Measurements from ENCODE around the gene CACNA2D3.
A peak's percentile ranks its signal among the peaks of the same experiment; 100 is the strongest.

Gene CACNA2D3

GRCh38 chr3:54780336-54780735 is 658.0 kb downstream of the CACNA2D3 start:
- H3K4me3 ChIP-seq (ENCODE audit: control insufficient read depth, low read depth, low read length) = no peak overlapping the region
- TF ChIP-seq CTCF (IDR thresholded peaks at IDR 0.05; ENCODE audit: control insufficient read depth, insufficient read depth, low read depth, low read length, missing control alignments) = no peak
- DNase-seq (ENCODE audit: low read depth) = peak; percentile 45

- H3K4me3 ChIP-seq (ENCODE audit: control insufficient read depth, low read depth, low read length) = no peak overlapping the region
- TF ChIP-seq CTCF (IDR thresholded peaks at IDR 0.05; ENCODE audit: control insufficient read depth, insufficient read depth, low read depth, low read length, missing control alignments) = no peak
- DNase-seq (ENCODE audit: low read depth) = no peak
Observed at GRCh38 chr3:54781728-54782127, 659.4 kb downstream of the CACNA2D3 start.

GRCh38 chr3:54783611-54784010 is 661.3 kb downstream of the CACNA2D3 start:
- DNase-seq (ENCODE audit: low read depth) = peak; percentile 46
- no peak overlapping the region for H3K4me3 ChIP-seq (ENCODE audit: control insufficient read depth, low read depth, low read length)
- no peak for TF ChIP-seq CTCF (IDR thresholded peaks at IDR 0.05; ENCODE audit: control insufficient read depth, insufficient read depth, low read depth, low read length, missing control alignments)

- no peak for TF ChIP-seq CTCF (IDR thresholded peaks at IDR 0.05; ENCODE audit: control insufficient read depth, insufficient read depth, low read depth, low read length, missing control alignments)
- no peak overlapping the region for H3K4me3 ChIP-seq (ENCODE audit: control insufficient read depth, low read depth, low read length)
- DNase-seq (ENCODE audit: low read depth) = no peak
Observed at GRCh38 chr3:54784021-54784420, 661.7 kb downstream of the CACNA2D3 start.

GRCh38 chr3:54785976-54786375 is 663.6 kb downstream of the CACNA2D3 start:
- DNase-seq (ENCODE audit: low read depth) = no peak
- no peak for TF ChIP-seq CTCF (IDR thresholded peaks at IDR 0.05; ENCODE audit: control insufficient read depth, insufficient read depth, low read depth, low read length, missing control alignments)
- no peak overlapping the region for H3K4me3 ChIP-seq (ENCODE audit: control insufficient read depth, low read depth, low read length)

GRCh38 chr3:54790051-54790450 is 667.7 kb downstream of the CACNA2D3 start:
- no peak for DNase-seq (ENCODE audit: low read depth)
- H3K4me3 ChIP-seq (ENCODE audit: control insufficient read depth, low read depth, low read length) = no peak overlapping the region
- no peak for TF ChIP-seq CTCF (IDR thresholded peaks at IDR 0.05; ENCODE audit: control insufficient read depth, insufficient read depth, low read depth, low read length, missing control alignments)

Data from AG09309 (cell line).